ENCODE data around the gene ATP1A4. TPM values are rescaled to one million over a fixed set of nuclear protein-coding genes. Genes with fewer than 3 reads are reported as not detected.

The ATP1A4 gene
- total RNA-seq, 1 donor from 2014 or later, result 0.27 TPM

- Mint-ChIP-seq H3K36me3 (peaks cover 16% of the 10 kb centered on the region), H3K9me3 (no peaks in the 10 kb centered on the region), H3K4me3 (peak overlapping the region; percentile 90), H3K27ac (peak overlapping the region; percentile 80), H3K4me1 (ENCODE audit: unreplicated experiment) (peaks cover 42% of the 10 kb centered on the region), H3K27me3 (no peaks in the 10 kb centered on the region)
- TF ChIP-seq CTCF (conservative IDR thresholded peaks at IDR 0.05), result no peak
- no peak for DNase-seq (ENCODE audit: extremely low spot score, unreplicated experiment)
Measured at GRCh38 chr1:160204526-160205241, 53.3 kb downstream of the ATP1A4 start.

GRCh38 chr1:160205242-160206035 lies 54.0 kb downstream of the ATP1A4 start, which contains the start of gene PEA15:
TSS of gene PEA15 (plus strand) at chr1:160205384. CDS start at chr1:160211545, 6,161 bp downstream.
- Mint-ChIP-seq H3K9me3 (no peaks in the 10 kb centered on the region), H3K27ac (peak within 1 kb of the TSS; percentile 88), H3K36me3 (peaks cover 16% of the 10 kb centered on the region), H3K4me3 (peak within 1 kb of the TSS; percentile 90), H3K27me3 (no peaks in the 10 kb centered on the region), H3K4me1 (ENCODE audit: unreplicated experiment) (peaks cover 48% of the 10 kb centered on the region)
- no peak for TF ChIP-seq CTCF (conservative IDR thresholded peaks at IDR 0.05)
- peak; percentile 79 for DNase-seq (ENCODE audit: extremely low spot score, unreplicated experiment)

- no peaks in the 10 kb centered on the region for H3K27me3 Mint-ChIP-seq
- peak overlapping the region; percentile 88 for H3K27ac Mint-ChIP-seq
- no peak for TF ChIP-seq CTCF (conservative IDR thresholded peaks at IDR 0.05)
- peaks cover 50% of the 10 kb centered on the region for H3K4me1 Mint-ChIP-seq (ENCODE audit: unreplicated experiment)
- H3K36me3 Mint-ChIP-seq, result peaks cover 16% of the 10 kb centered on the region
- peak overlapping the region; percentile 90 for H3K4me3 Mint-ChIP-seq
- H3K9me3 Mint-ChIP-seq, result no peaks in the 10 kb centered on the region
- DNase-seq (ENCODE audit: extremely low spot score, unreplicated experiment), result no peak
Measured at GRCh38 chr1:160206036-160206389, 54.6 kb downstream of the ATP1A4 start.

- TF ChIP-seq CTCF (conservative IDR thresholded peaks at IDR 0.05), result no peak
- H3K4me1 Mint-ChIP-seq (ENCODE audit: unreplicated experiment), result peaks cover 50% of the 10 kb centered on the region
- DNase-seq (ENCODE audit: extremely low spot score, unreplicated experiment), result no peak
- H3K4me3 Mint-ChIP-seq, result peak overlapping the region; percentile 90
- H3K36me3 Mint-ChIP-seq, result peaks cover 20% of the 10 kb centered on the region
- no peaks in the 10 kb centered on the region for H3K9me3 Mint-ChIP-seq
- peak overlapping the region; percentile 88 for H3K27ac Mint-ChIP-seq
- H3K27me3 Mint-ChIP-seq, result no peaks in the 10 kb centered on the region
Measured at GRCh38 chr1:160206421-160207117, 55.2 kb downstream of the ATP1A4 start.

GRCh38 chr1:160207118-160207650 lies 55.8 kb downstream of the ATP1A4 start:
- no peak for DNase-seq (ENCODE audit: extremely low spot score, unreplicated experiment)
- Mint-ChIP-seq H3K27me3 (no peaks in the 10 kb centered on the region), H3K27ac (peak overlapping the region; percentile 88), H3K9me3 (no peaks in the 10 kb centered on the region), H3K4me1 (ENCODE audit: unreplicated experiment) (peaks cover 50% of the 10 kb centered on the region), H3K4me3 (peak overlapping the region; percentile 90), H3K36me3 (peaks cover 24% of the 10 kb centered on the region)
- TF ChIP-seq CTCF (conservative IDR thresholded peaks at IDR 0.05), result no peak

All from type B pancreatic cell (in vitro differentiated cells).